Activated T-cell treated with anti-CD3 and anti-CD28 coated beads, Interleukin-2, amount 50 U/mL, for 72 hours (primary cell): ENCODE results near the gene EPB41L4B. TPM values are rescaled to one million over a fixed set of nuclear protein-coding genes. Genes with fewer than 3 reads are reported as not detected.
"Not testable (repeated sequence)": the region's sequence is repeated elsewhere in the genome, so short reads cannot be mapped to it uniquely, and the experiment has no call there.

Source experiments
- ATAC-seq, 2 donors: fragments of 150-1000 bp; cut with Tn5 transposase; replicated peaks in 1 of 2; 2 replicates each; pipeline ENCODE4 v1.10.0; 2021; ENCODE audit warnings: moderate library complexity in 2 of 2, mild to moderate bottlenecking in 1 of 2
- DNase-seq, 2 donors: peaks; one replicate each; pipeline ENCODE4 v3.0.0; 2021 to 2022; ENCODE audit warnings: mixed read lengths in 1 of 2
- H3K27ac Mint-ChIP-seq: one replicate; pipeline ENCODE4 v1.8.0; 2022; ENCODE audit warnings: mild to moderate bottlenecking, moderate library complexity, mixed read lengths
- H3K27me3 Mint-ChIP-seq: one replicate; pipeline ENCODE4 v1.8.0; 2022; ENCODE audit warnings: low read depth, mixed read lengths
- H3K36me3 Mint-ChIP-seq, 2 donors: one replicate each; pipeline ENCODE4 v1.8.0; 2022; ENCODE audit warnings: mixed read lengths in 2 of 2, mild to moderate bottlenecking in 1 of 2; ENCODE audit not compliant: insufficient read depth in 2 of 2
- H3K4me1 Mint-ChIP-seq: one replicate; pipeline ENCODE4 v1.8.0; 2022; ENCODE audit warnings: low read depth, mixed read lengths
- H3K4me3 Mint-ChIP-seq, 2 donors: one replicate each; pipeline ENCODE4 v1.8.0; 2022; ENCODE audit warnings: mild to moderate bottlenecking in 2 of 2, mixed read lengths in 2 of 2, moderate library complexity in 2 of 2
- H3K9me3 Mint-ChIP-seq, 2 donors: one replicate each; pipeline ENCODE4 v1.8.0; 2022; ENCODE audit warnings: mixed read lengths in 2 of 2
- total RNA-seq, 2 donors: library from RNA; stranded (reverse); gene quantifications; one replicate each; pipeline ENCODE4 v1.2.3, GENCODE V29; 2022

The EPB41L4B gene
- total RNA-seq, 2 donors from 2014 or later, result 1.6 to 3.8 TPM

- ATAC-seq, result no peak
- no peak overlapping the region for H3K27ac Mint-ChIP-seq
- H3K9me3 Mint-ChIP-seq, result no peaks in the 10 kb centered on the region
- DNase-seq, result no peak
- H3K4me3 Mint-ChIP-seq, result no peak overlapping the region
- H3K36me3 Mint-ChIP-seq, result no peaks in the 10 kb centered on the region
- H3K4me1 Mint-ChIP-seq, result no peaks in the 10 kb centered on the region
- H3K27me3 Mint-ChIP-seq, result no peaks in the 10 kb centered on the region
These were observed 188.3 kb downstream of the EPB41L4B start for GRCh38 chr9:109132567-109133021.

- Mint-ChIP-seq H3K4me3 (no peak overlapping the region), H3K9me3 (no peaks in the 10 kb centered on the region), H3K27ac (no peak overlapping the region), H3K4me1 (no peaks in the 10 kb centered on the region), H3K27me3 (no peaks in the 10 kb centered on the region), H3K36me3 (no peaks in the 10 kb centered on the region)
- no peak for ATAC-seq
- DNase-seq, result no peak
These were observed 191.2 kb downstream of the EPB41L4B start for GRCh38 chr9:109129470-109130197.

GRCh38 chr9:109126671-109127070 is 194.2 kb downstream of the EPB41L4B start:
- H3K27me3 Mint-ChIP-seq, H3K36me3 Mint-ChIP-seq, H3K27ac Mint-ChIP-seq, H3K9me3 Mint-ChIP-seq, ATAC-seq, H3K4me3 Mint-ChIP-seq, DNase-seq: not testable (repeated sequence)
- peaks cover 13% of the 10 kb centered on the region for H3K4me1 Mint-ChIP-seq

GRCh38 chr9:109124121-109124520 is 196.7 kb downstream of the EPB41L4B start:
- H3K27me3 Mint-ChIP-seq, result no peaks in the 10 kb centered on the region
- no peaks in the 10 kb centered on the region for H3K9me3 Mint-ChIP-seq
- no peak overlapping the region for H3K4me3 Mint-ChIP-seq
- no peak for ATAC-seq
- H3K36me3 Mint-ChIP-seq, result no peaks in the 10 kb centered on the region
- DNase-seq, result no peak
- H3K4me1 Mint-ChIP-seq, result peaks cover 18% of the 10 kb centered on the region
- no peak overlapping the region for H3K27ac Mint-ChIP-seq

GRCh38 chr9:109122726-109123621 is 197.9 kb downstream of the EPB41L4B start:
- DNase-seq (no peak), ATAC-seq (no peak)
- Mint-ChIP-seq H3K4me3 (no peak overlapping the region), H3K4me1 (peaks cover 24% of the 10 kb centered on the region), H3K36me3 (no peaks in the 10 kb centered on the region), H3K27ac (no peak overlapping the region), H3K27me3 (no peaks in the 10 kb centered on the region), H3K9me3 (no peaks in the 10 kb centered on the region)

Other genes starting within 250 kb of the EPB41L4B start
- gene TMEM245, start 201.1 kb downstream of the EPB41L4B start, total RNA-seq, result 10 to 100 TPM; 30.7 to 35.5 TPM
- not detected for gene FRRS1L, start 153.8 kb downstream of the EPB41L4B start, total RNA-seq
- 1 to 10 TPM; 2.7 to 5.4 TPM for gene PTPN3, start 177.2 kb upstream of the EPB41L4B start, total RNA-seq